ENCODE results near the gene MPPED2. TPM values are rescaled to one million over a fixed set of nuclear protein-coding genes. Genes with fewer than 3 reads are reported as not detected.

The MPPED2 gene
- total RNA-seq, 1 donor from 2014 or later = 50.2 TPM

GRCh38 chr11:30412509-30412908 lies 173.6 kb downstream of the MPPED2 start:
- H3K9me3 Mint-ChIP-seq (ENCODE audit: unreplicated experiment) = no peaks in the 10 kb centered on the region
- no peak overlapping the region for H3K4me3 Mint-ChIP-seq (ENCODE audit: unreplicated experiment)
- no peak for DNase-seq (ENCODE audit: low spot score)
- no peak for TF ChIP-seq CTCF (IDR thresholded peaks at IDR 0.05; ENCODE audit: unreplicated experiment)
- no peak overlapping the region for H3K27ac Mint-ChIP-seq (ENCODE audit: unreplicated experiment)
- no peaks in the 10 kb centered on the region for H3K27me3 Mint-ChIP-seq (ENCODE audit: unreplicated experiment)
- peaks cover 4% of the 10 kb centered on the region for H3K4me1 Mint-ChIP-seq (ENCODE audit: unreplicated experiment)
- peaks cover 16% of the 10 kb centered on the region for H3K36me3 Mint-ChIP-seq (ENCODE audit: low read depth, unreplicated experiment)

- no peaks in the 10 kb centered on the region for H3K27me3 Mint-ChIP-seq (ENCODE audit: unreplicated experiment)
- H3K9me3 Mint-ChIP-seq (ENCODE audit: unreplicated experiment) = no peaks in the 10 kb centered on the region
- H3K27ac Mint-ChIP-seq (ENCODE audit: unreplicated experiment) = no peak overlapping the region
- DNase-seq (ENCODE audit: low spot score) = no peak
- no peak overlapping the region for H3K4me3 Mint-ChIP-seq (ENCODE audit: unreplicated experiment)
- peaks cover 12% of the 10 kb centered on the region for H3K4me1 Mint-ChIP-seq (ENCODE audit: unreplicated experiment)
- TF ChIP-seq CTCF (IDR thresholded peaks at IDR 0.05; ENCODE audit: unreplicated experiment) = no peak
- peaks cover 18% of the 10 kb centered on the region for H3K36me3 Mint-ChIP-seq (ENCODE audit: low read depth, unreplicated experiment)
Observed at GRCh38 chr11:30411383-30411782, 174.8 kb downstream of the MPPED2 start.

GRCh38 chr11:30406978-30407762 lies 179.0 kb downstream of the MPPED2 start:
- DNase-seq (ENCODE audit: low spot score) = no peak
- Mint-ChIP-seq H3K4me3 (ENCODE audit: unreplicated experiment) (no peak overlapping the region), H3K4me1 (ENCODE audit: unreplicated experiment) (peaks cover 29% of the 10 kb centered on the region), H3K9me3 (ENCODE audit: unreplicated experiment) (no peaks in the 10 kb centered on the region), H3K36me3 (ENCODE audit: low read depth, unreplicated experiment) (peaks cover 12% of the 10 kb centered on the region), H3K27ac (ENCODE audit: unreplicated experiment) (peak overlapping the region; percentile 78), H3K27me3 (ENCODE audit: unreplicated experiment) (peaks cover 2% of the 10 kb centered on the region)
- TF ChIP-seq CTCF (IDR thresholded peaks at IDR 0.05; ENCODE audit: unreplicated experiment) = no peak

- no peak for DNase-seq (ENCODE audit: low spot score)
- H3K27ac Mint-ChIP-seq (ENCODE audit: unreplicated experiment) = no peak overlapping the region
- TF ChIP-seq CTCF (IDR thresholded peaks at IDR 0.05; ENCODE audit: unreplicated experiment) = no peak
- H3K27me3 Mint-ChIP-seq (ENCODE audit: unreplicated experiment) = peaks cover 2% of the 10 kb centered on the region
- H3K9me3 Mint-ChIP-seq (ENCODE audit: unreplicated experiment) = no peaks in the 10 kb centered on the region
- H3K4me1 Mint-ChIP-seq (ENCODE audit: unreplicated experiment) = peaks cover 29% of the 10 kb centered on the region
- H3K4me3 Mint-ChIP-seq (ENCODE audit: unreplicated experiment) = no peak overlapping the region
- H3K36me3 Mint-ChIP-seq (ENCODE audit: low read depth, unreplicated experiment) = peaks cover 12% of the 10 kb centered on the region
Observed at GRCh38 chr11:30405385-30405784, 180.8 kb downstream of the MPPED2 start.

GRCh38 chr11:30404136-30404535 lies 182.0 kb downstream of the MPPED2 start:
- peaks cover 29% of the 10 kb centered on the region for H3K4me1 Mint-ChIP-seq (ENCODE audit: unreplicated experiment)

More at GRCh38 chr11:30404136-30404535, 182.0 kb downstream of the MPPED2 start:
- no peak overlapping the region for H3K27ac Mint-ChIP-seq (ENCODE audit: unreplicated experiment)
- H3K27me3 Mint-ChIP-seq (ENCODE audit: unreplicated experiment) = peaks cover 2% of the 10 kb centered on the region
- H3K4me3 Mint-ChIP-seq (ENCODE audit: unreplicated experiment) = no peak overlapping the region
- peaks cover 8% of the 10 kb centered on the region for H3K36me3 Mint-ChIP-seq (ENCODE audit: low read depth, unreplicated experiment)
- DNase-seq (ENCODE audit: low spot score) = no peak
- no peak for TF ChIP-seq CTCF (IDR thresholded peaks at IDR 0.05; ENCODE audit: unreplicated experiment)
- no peaks in the 10 kb centered on the region for H3K9me3 Mint-ChIP-seq (ENCODE audit: unreplicated experiment)

All from endothelial cell (in vitro differentiated cells).